GM21390 (cell line): ENCODE results near the gene RAE1.
A peak's percentile ranks its signal among the peaks of the same experiment; 100 is the strongest.

Experiments used
- ATAC-seq: cut with Tn5 transposase; IDR thresholded peaks from one replicate; pipeline ENCODE4 v1.9.1; 2021; ENCODE audit not compliant: unreplicated experiment

RAE1 gene

GRCh38 chr20:57351042-57351783 is at the start of gene RAE1:
Gene RAE1, plus strand, starts transcription at chr20:57351255. Its CDS starts 2,784 bp downstream, at chr20:57354039.
- peak; percentile 80 for ATAC-seq

GRCh38 chr20:57306747-57307146 is 44.3 kb upstream of the RAE1 start:
- no peak for ATAC-seq

- ATAC-seq, result no peak
Observed at GRCh38 chr20:57308451-57309271, 42.4 kb upstream of the RAE1 start.

- no peak for ATAC-seq
Observed at GRCh38 chr20:57309544-57310115, 41.4 kb upstream of the RAE1 start.

- no peak for ATAC-seq
Observed at GRCh38 chr20:57310821-57311514, 40.1 kb upstream of the RAE1 start.

GRCh38 chr20:57312138-57312537 is 38.9 kb upstream of the RAE1 start:
- ATAC-seq, result no peak

GRCh38 chr20:57313230-57313629 is 37.8 kb upstream of the RAE1 start:
- ATAC-seq, result no peak

- no peak for ATAC-seq
Observed at GRCh38 chr20:57313951-57314350, 37.1 kb upstream of the RAE1 start.

- ATAC-seq, result no peak
Observed at GRCh38 chr20:57315083-57315975, 35.7 kb upstream of the RAE1 start.

- no peak for ATAC-seq
Observed at GRCh38 chr20:57315976-57316480, 35.0 kb upstream of the RAE1 start.

- ATAC-seq, result no peak
Observed at GRCh38 chr20:57316795-57317201, 34.3 kb upstream of the RAE1 start.

- ATAC-seq, result no peak
Observed at GRCh38 chr20:57317316-57317788, 33.7 kb upstream of the RAE1 start.

GRCh38 chr20:57317789-57318371 is 33.2 kb upstream of the RAE1 start:
- no peak for ATAC-seq

- no peak for ATAC-seq
Observed at GRCh38 chr20:57319584-57319983, 31.5 kb upstream of the RAE1 start.

- no peak for ATAC-seq
Observed at GRCh38 chr20:57320358-57320757, 30.7 kb upstream of the RAE1 start.

GRCh38 chr20:57321142-57321541 is 29.9 kb upstream of the RAE1 start:
- no peak for ATAC-seq

GRCh38 chr20:57322476-57322875 is 28.6 kb upstream of the RAE1 start:
- ATAC-seq, result no peak

GRCh38 chr20:57323034-57323433 is 28.0 kb upstream of the RAE1 start:
- ATAC-seq, result no peak

GRCh38 chr20:57325632-57326356 is 25.3 kb upstream of the RAE1 start:
- ATAC-seq, result no peak
